Retinal pigment epithelial cell (primary cell): Measurements from ENCODE around the gene ATP2C2.

Source experiments
- DNase-seq: peaks from one replicate; pipeline ENCODE4 v3.0.0-alpha.2; 2010; ENCODE audit warnings: low read depth
- H3K4me3 ChIP-seq: 2 replicates; pipeline ENCODE4 v1.5.1; 2011; ENCODE audit warnings: mild to moderate bottlenecking, low read length, control low read depth, moderate library complexity
- TF ChIP-seq, protein P1 (sequence below): conservative IDR thresholded peaks from 2 replicates; pipeline ENCODE4 v1.5.1; 2011; ENCODE audit warnings: low read depth, low read length, control low read depth, inconsistent platforms

Gene ATP2C2

DNA sequence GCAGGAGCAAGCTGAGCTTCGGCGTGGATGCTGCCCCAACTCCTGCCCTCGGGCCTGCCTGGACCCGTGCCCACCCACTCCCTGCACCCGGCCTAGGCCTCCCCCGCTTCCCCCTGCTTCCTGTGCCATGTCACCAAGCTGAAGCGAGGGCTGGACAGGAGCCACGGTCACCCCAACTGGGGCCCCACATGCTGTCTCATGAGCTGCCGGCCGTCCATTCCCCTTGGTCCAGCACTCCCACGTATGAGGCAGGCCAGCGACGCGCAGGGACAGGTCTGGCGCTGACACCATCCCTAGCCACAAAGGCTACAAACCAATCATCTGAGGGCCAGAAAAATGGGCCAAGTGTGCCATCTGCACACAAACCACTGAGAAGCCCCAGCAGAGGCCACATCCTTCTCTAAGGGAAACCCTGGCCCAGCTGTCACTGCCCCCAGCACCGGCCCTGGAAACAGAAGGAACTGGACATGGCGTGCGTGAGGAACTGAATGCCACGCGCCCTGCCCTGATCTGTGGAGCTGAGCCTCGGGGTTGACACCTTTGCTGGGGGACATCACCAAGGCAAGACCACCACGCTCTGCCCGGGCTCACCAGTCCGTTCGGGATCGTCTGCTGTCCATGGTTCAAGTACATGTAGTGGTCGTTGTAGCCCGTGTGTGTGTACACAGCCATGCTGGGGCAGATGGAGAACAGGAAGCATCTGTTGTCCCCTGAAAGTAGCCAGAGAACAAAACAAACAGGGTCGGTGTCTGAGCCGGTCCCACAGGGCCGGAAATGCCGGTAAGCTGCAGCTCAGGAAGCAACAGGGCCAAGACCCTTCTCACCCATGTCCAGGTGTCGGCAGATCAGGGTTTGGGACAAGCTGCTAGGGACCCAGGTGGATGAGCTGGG lies 113.9 kb downstream of the ATP2C2 start:
- TF ChIP-seq, protein P1, sequence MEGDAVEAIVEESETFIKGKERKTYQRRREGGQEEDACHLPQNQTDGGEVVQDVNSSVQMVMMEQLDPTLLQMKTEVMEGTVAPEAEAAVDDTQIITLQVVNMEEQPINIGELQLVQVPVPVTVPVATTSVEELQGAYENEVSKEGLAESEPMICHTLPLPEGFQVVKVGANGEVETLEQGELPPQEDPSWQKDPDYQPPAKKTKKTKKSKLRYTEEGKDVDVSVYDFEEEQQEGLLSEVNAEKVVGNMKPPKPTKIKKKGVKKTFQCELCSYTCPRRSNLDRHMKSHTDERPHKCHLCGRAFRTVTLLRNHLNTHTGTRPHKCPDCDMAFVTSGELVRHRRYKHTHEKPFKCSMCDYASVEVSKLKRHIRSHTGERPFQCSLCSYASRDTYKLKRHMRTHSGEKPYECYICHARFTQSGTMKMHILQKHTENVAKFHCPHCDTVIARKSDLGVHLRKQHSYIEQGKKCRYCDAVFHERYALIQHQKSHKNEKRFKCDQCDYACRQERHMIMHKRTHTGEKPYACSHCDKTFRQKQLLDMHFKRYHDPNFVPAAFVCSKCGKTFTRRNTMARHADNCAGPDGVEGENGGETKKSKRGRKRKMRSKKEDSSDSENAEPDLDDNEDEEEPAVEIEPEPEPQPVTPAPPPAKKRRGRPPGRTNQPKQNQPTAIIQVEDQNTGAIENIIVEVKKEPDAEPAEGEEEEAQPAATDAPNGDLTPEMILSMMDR = no peak
- no peak for DNase-seq
- H3K4me3 ChIP-seq = no peak overlapping the region

DNA sequence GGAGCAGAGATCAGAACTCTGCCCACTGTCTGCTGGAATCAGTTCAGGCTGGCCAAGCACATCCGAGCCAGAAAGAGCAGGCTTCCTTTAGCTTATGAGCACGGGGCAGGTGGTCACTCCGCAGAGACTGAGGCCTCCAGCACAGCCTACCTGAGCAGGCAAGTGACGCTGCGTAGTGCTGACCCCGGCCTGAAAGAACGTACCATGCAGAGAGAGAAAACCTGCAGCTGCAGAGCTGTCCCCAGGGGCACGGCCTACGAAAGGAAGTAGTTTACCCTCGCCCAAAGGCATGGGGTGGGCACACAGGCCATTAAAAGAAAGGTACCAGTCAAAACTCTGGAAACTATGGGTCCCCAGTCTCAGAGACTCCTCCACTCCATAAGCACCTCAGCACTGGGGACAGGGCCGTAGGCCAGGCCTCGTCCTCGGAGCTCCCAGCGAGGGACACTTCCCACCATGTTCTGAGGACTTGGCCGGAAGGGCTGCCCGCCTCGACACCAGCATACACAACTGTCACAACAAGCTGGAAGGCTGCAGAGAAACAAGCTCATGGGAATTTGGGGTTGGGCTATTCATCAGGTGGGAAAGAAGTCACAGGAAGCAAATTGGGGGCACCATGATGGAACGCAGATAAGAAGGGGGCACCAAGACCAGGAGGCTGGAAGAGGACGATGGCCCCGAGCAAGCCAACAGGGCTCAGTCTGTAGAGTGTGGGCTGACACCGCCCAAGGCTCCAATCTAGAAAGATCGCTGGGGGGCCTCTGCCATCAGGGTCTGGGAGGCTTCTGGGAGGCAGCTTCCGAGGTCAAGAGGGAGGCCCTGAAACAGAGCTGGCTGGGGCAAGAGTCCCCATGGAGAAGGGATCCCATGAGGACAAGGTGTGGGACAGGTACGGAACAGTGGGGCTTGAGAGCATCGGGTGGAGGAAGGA lies 114.9 kb downstream of the ATP2C2 start:
- H3K4me3 ChIP-seq = no peak overlapping the region
- no peak for DNase-seq
- TF ChIP-seq, protein P1 = no peak

DNA sequence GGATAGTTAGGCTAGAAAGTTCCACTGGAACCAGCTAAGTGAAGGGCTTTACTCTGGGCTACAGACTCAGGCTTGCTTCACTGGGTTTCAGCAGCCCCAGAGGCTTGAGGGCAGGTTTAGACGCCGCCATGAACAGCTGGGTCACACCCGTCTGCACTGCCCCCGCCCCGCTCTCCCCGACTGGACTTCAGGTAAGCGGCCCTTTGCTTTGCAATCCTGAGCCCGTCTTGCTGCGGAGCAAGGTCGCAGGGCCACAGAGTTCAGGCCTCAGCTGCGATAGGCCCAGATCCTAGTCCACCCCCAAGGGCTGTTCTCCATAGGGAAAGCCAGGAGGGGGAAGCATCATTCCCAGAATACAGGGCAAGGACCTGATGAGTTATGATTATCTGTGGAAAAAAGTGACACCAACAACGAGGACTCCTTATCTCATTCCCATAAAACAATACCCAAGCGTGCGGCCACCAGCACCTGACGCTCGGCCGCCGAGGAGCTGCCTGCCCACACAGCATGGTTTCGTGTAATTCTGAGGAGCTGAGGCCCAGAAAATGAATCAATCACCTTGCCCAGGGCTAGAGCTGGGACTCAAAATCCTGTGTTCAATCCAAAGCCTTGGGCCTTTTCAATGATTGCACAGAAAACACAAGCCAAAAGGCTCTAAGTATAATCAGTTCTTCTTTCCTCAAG lies 115.7 kb downstream of the ATP2C2 start:
- no peak overlapping the region for H3K4me3 ChIP-seq
- no peak for DNase-seq
- TF ChIP-seq, protein P1 = no peak

DNA sequence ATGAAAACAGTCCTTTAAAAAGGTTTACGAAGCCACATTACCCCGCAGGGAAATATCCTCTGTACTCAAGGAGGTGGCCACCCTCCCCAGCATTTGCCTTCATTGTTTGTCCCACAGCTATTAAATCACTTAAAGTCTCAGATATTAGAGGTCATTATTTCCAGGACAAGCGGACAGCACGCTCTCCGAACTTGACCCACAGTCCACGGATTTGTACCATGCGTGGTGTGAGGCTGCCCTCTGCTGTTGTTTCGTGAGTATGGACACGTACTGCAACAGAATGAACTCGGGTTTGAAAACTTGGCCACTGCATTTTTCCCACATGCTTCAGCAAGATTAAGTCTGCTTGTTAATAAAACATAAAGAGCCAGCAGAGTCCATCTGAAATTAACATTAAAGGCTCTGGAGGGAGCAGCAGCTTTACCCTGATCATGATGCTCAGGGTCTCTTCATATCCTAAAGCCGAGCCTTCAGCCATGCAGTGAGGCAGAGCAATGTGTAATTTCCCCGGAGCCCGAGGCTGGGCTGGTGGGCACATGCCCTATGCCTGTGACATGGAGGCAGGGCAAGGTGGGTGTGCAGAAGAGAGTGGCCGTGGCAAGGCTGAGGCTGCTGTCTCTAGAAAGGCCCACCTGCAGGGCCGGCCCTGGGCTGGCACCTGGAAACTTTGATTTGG lies 116.4 kb downstream of the ATP2C2 start:
- TF ChIP-seq, protein P1 = peak; percentile 92
- H3K4me3 ChIP-seq = no peak overlapping the region
- DNase-seq = peak; percentile 38

DNA sequence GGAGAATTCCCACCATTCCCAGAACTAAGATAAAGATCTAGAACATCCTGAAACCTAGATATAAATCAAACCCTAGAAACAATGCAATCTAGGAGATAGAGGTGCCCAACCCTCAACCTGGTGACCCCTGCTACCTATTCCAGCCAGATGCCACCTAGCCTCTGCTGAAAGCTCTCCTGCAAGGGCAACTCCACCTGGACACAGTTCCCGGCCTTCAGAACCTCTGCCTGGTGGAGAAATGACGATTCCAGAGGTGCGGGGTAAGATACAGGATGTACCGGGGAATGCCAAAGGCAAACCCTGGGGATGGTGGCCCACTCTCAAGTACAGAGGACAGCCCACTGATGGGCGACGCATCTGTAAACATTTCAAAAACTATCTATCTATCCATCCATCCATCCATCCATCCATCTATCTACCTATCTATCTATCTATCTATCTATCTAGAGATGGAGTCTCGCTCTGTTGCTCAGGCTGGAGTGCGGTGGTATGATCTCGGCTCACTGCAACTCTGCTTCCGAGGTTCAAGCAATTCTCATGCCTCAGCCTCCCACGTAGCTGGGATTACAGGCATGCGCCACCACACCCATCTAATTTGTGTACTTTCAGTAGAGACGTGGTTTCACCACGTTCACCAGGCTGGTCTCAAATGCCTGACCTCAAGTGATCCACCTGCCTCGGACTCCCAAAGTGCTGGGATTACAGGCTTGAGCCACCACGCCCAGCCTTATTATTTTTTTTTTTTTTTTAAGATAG lies 117.1 kb downstream of the ATP2C2 start:
- TF ChIP-seq, protein P1 = no peak
- DNase-seq = no peak
- no peak overlapping the region for H3K4me3 ChIP-seq

DNA sequence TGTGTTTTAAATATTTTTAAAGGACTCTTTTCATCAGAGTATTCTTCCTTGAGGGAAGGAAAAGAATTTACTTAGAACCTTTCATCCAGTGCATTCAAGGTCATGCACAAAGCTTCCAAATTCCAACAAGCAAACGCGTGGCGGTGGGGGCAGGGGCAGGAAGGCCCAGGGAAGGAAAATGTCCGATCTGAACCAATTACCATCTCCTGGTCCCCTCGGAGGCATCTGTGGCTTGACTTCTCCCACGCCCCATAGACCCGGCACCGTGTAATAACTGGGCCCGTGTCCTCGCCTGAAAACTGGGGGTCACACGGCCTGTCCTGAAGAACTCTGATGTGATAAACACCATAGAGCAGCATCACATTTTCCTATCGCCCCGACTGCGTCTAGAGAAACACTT lies 117.8 kb downstream of the ATP2C2 start:
- no peak for DNase-seq
- TF ChIP-seq, protein P1 = no peak
- no peak overlapping the region for H3K4me3 ChIP-seq
